Adrenal gland (tissue), 12 donors: Measurements from ENCODE around the gene KLF7. TPM values are rescaled to one million over a fixed set of nuclear protein-coding genes. Genes with fewer than 3 reads are reported as not detected.
A peak's percentile ranks its signal among the peaks of the same experiment; 100 is the strongest.

Experiments
- DNase-seq, 7 donors: peaks; one replicate each; pipeline ENCODE4 v3.0.0-alpha.2; 2019 to 2020
- H3K27ac ChIP-seq, 5 donors: fragments of 200-600 bp; sonication (generic) in 4 of 5; 1 replicate in 3 of 5; 2 replicates in 2 of 5; pipeline versions ENCODE4 v1.5.1 to v1.8.0; 2016 to 2020; ENCODE audit warnings: mild to moderate bottlenecking in 1 of 5
- H3K27me3 ChIP-seq: fragments of 200-600 bp; 2 replicates; pipeline ENCODE4 v1.8.0; 2021
- H3K36me3 ChIP-seq, 2 donors: fragments of 200-600 bp; replicated peaks in 1 of 2; 1 replicate in 1 of 2; 2 replicates in 1 of 2; pipeline versions ENCODE4 v1.5.1 to v1.8.0; 2018 to 2022
- H3K4me1 ChIP-seq, 2 donors: fragments of 200-600 bp; replicated peaks in 1 of 2; 1 replicate in 1 of 2; 2 replicates in 1 of 2; pipeline versions ENCODE4 v1.5.1 to v1.8.0; 2018 to 2021
- H3K4me3 ChIP-seq, 4 donors: fragments of 200-600 bp; sonication (generic) in 3 of 4; one replicate each; pipeline ENCODE4 v1.5.1; 2016 to 2018
- H3K9me3 ChIP-seq, 3 donors: fragments of 200-600 bp; sonication (generic) in 1 of 3; replicated peaks in 1 of 3; 1 replicate in 2 of 3; 2 replicates in 1 of 3; pipeline versions ENCODE4 v1.5.1 to v1.8.0; 2016 to 2021
- CTCF ChIP-seq, 6 experiments: fragments of 450-650 bp in 4 of 6; fragments of 200-600 bp in 2 of 6; sonication (generic) in 1 of 6; IDR thresholded peaks; 1 replicate in 5 of 6; 2 replicates in 1 of 6; pipeline versions ENCODE4 v1.5.1 to v1.8.0; 2016 to 2021; ENCODE audit warnings: antibody characterized with exemption in 6 of 6, mild to moderate bottlenecking in 2 of 6, moderate library complexity in 1 of 6
- POLR2A ChIP-seq, 2 donors: fragments of 450-650 bp; IDR thresholded peaks; one replicate each; pipeline ENCODE4 v1.6.1; 2017; ENCODE audit warnings: antibody characterized with exemption in 2 of 2, mild to moderate bottlenecking in 2 of 2, moderate library complexity in 1 of 2
- WGBS, 4 donors: extraction: QIAGEN DNeasy Blood & Tissue Kit in 2 of 4; methylation state at CpG; one replicate each; pipeline versions ENCODE4 v1.1.5 to v1.1.7; 2013 to 2017; 5-methylcytosine and 5-hydroxymethylcytosine counted together
- intact Hi-C, 2 donors: fragments of 100-400 bp; cut with DNase I; formaldehyde crosslinking; loops; one replicate each; pipeline versions ENCODE4 v1.14.1 to v1.15.0; 2022 to 2023
- polyA plus RNA-seq, 3 donors: library from polyadenylated mRNA; stranded (reverse); fragments of 200-250 nt in 2 of 3; fragments of 350-450 nt in 1 of 3; fragmentation: Illumina TruSeq in 1 of 3; extraction: RNeasy Lipid Tissue Mini Kit (QIAGEN cat#74804) in 1 of 3; gene quantifications; one replicate each; pipeline ENCODE4 v1.2.3, GENCODE V29; 2013 to 2014
- total RNA-seq, 9 donors: library from RNA; depleted of rRNA in 4 of 9; stranded (reverse); fragments of >200 nt in 4 of 9; fragments of 120-200 nt in 1 of 9; fragmentation: NEBNext Ultra II Directional in 1 of 9; extraction: Animal tissue kit (Norgen Biotek cat#: 25700) in 1 of 9; gene quantifications; one replicate each; pipeline versions ENCODE4 v1.1.0 to v1.2.4, GENCODE V29; 2013 to 2023
- donor health status: healthy with polysubstance abuse.
- donor health status: Bipolar disorder and iron deficiency.
- donor health status: DM: yes; HTN: yes; CAD: no.
- donor health status: DM: no; HTN: no; CAD: no.
- donor health status: DM: no; HTN: no; CAD: no.
- donor health status: DM: yes; HTN: yes; CAD: no.

Gene KLF7
- total and polyA plus RNA-seq, 12 donors, result 3.6 to 45.9 (median 17.8) TPM

DNA sequence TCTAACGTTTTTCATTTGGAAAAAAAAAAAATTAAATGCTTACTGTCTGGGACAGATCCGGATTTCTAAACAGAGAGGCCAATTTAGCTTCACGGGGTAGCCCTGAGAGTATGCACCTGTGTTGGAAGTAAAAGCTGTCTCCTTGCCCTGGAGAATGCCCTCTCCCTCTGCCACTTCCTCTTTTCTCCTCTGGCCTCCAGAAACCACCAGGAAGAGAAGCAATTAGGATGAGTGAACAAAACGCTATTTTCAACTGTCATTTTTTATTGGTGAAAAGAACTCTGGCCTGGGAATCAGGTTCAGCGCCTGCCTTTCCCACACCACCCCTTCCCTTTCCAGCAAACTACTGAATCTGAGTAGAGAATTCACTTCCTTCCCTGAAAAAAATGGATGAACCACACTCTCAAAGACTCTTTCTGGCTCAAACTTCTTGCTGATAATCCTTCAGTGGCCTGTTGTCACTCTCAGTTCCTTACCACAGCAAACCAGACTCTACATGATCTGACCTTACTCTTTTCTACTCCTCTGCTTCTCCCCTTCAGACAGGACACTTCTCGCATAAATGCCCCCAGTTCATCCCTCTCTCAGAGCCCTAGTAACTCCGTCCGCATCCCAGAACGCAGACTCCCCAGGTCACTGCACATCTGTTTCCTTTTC, 29.8 kb downstream of the KLF7 start:
- DNase-seq, result no peak
- TF ChIP-seq POLR2A (IDR thresholded peaks at IDR 0.05), result no peak
- TF ChIP-seq CTCF (IDR thresholded peaks at IDR 0.05), result no peak
- intact Hi-C loops, result no loop called here
- Histone ChIP-seq H3K27me3 (no peaks in the 10 kb centered on the region), H3K9me3 (no peaks in the 10 kb centered on the region), H3K4me3 (no peak overlapping the region), H3K27ac (peak overlapping the region in 2 of 5 donors; percentile 46 to 64), H3K36me3 (no peaks in the 10 kb centered on the region), H3K4me1 (peaks cover 21 to 71% of the 10 kb centered on the region in 2 donors)
- WGBS, 4 donors, result 60 to 71% (median 69%) methylated on average over 9 of the region's 9 CpGs

GRCh38 chr2:207135340-207135739, 30.4 kb downstream of the KLF7 start:
- 56 to 65% (median 62%) methylated on average over 1 of the region's 1 CpG for WGBS, 4 donors
- Histone ChIP-seq H3K4me3 (no peak overlapping the region), H3K4me1 (peaks cover 22 to 72% of the 10 kb centered on the region in 2 donors), H3K27me3 (no peaks in the 10 kb centered on the region), H3K27ac (peak overlapping the region in 2 of 5 donors; percentile 46 to 64), H3K36me3 (no peaks in the 10 kb centered on the region), H3K9me3 (no peaks in the 10 kb centered on the region)
- no peak for TF ChIP-seq POLR2A (IDR thresholded peaks at IDR 0.05)
- TF ChIP-seq CTCF (IDR thresholded peaks at IDR 0.05), result no peak
- intact Hi-C loops, result no loop called here
- DNase-seq, result no peak

DNA sequence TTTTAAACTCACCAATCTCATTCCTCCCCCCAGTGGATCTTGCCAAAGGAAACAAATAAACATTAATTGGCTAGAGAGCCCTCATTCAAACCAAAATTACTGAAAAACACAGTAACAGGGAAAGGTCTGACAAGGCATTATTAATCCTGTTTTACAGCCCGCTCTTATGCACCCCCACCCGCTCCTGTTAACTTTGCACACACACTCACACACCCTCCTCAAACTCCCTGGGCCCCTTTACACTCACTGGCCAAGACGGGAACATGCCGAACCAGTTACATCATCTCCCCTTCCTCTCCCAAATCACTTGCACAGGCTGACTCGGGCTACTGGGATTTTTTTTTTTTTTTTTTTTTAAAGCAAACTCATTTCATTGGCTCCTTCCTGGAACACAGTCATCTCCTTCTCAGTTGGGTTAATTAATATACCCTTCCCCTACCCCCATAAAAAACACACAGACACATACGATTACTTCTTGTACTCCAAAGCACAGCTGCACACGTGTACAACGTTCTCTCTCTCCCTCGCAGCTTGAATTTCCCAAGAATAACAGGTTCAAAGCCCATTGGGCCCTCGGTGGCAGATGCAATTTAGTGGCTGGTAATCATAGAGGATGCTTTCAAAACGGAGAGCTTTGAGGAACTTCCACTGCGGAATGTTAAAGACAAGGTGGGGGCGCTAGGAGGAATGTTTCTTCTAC, 31.8 kb downstream of the KLF7 start:
- H3K36me3 ChIP-seq, result no peaks in the 10 kb centered on the region
- TF ChIP-seq POLR2A (IDR thresholded peaks at IDR 0.05), result no peak
- no peak for TF ChIP-seq CTCF (IDR thresholded peaks at IDR 0.05)
- no peaks in the 10 kb centered on the region for H3K9me3 ChIP-seq
- peak in 5 of 7 donors; percentile 42 to 74 (median 45) for DNase-seq
- H3K27me3 ChIP-seq, result no peaks in the 10 kb centered on the region
- no peak overlapping the region for H3K4me3 ChIP-seq
- intact Hi-C loops, result no loop called here
- peak overlapping the region in 3 of 5 donors; percentile 19 to 65 (median 60) for H3K27ac ChIP-seq
- 51 to 67% (median 60%) methylated on average over 13 of the region's 13 CpGs for WGBS, 4 donors
- H3K4me1 ChIP-seq, result peaks cover 22 to 72% of the 10 kb centered on the region in 2 donors

DNA sequence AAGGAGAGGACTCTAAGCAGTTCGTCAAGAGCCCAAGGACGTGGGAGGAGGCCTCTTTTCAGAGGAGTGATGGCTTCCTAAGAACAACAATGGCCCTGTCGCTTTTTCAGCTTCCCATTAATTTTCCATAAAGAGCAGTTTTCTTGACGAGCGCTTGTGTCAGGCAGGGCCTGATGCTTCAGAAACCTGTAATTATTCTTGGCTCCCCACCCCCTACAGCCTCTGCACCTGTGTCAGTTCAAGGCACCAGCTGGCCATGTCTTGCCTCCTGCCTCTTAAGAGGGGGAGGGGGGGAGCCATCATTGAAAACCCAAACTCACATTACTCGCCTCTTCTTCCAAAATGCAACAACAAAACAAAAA, 32.3 kb downstream of the KLF7 start:
- no peaks in the 10 kb centered on the region for H3K36me3 ChIP-seq
- H3K4me3 ChIP-seq, result no peak overlapping the region
- H3K27me3 ChIP-seq, result no peaks in the 10 kb centered on the region
- TF ChIP-seq CTCF (IDR thresholded peaks at IDR 0.05) (no peak), POLR2A (IDR thresholded peaks at IDR 0.05) (no peak)
- no peak for DNase-seq
- H3K9me3 ChIP-seq, result no peaks in the 10 kb centered on the region
- intact Hi-C loops, result no loop called here
- peaks cover 22 to 72% of the 10 kb centered on the region in 2 donors for H3K4me1 ChIP-seq
- WGBS, 4 donors, result 66 to 73% (median 66%) methylated on average over 6 of the region's 6 CpGs
- H3K27ac ChIP-seq, result peak overlapping the region in 2 of 5 donors; percentile 57 to 60
